A549 (cell line): ENCODE data around the gene IGBP1. TPM values are rescaled to one million over a fixed set of nuclear protein-coding genes. Genes with fewer than 3 reads are reported as not detected.
A peak's percentile ranks its signal among the peaks of the same experiment; 100 is the strongest.

Source experiments
- ATAC-seq, 2 experiments: fragments of 200-7000 bp in 1 of 2; fragments of >200 bp in 1 of 2; cut with Nextera tagmentation in 1 of 2; cut with Tn5 transposase in 1 of 2; 3 replicates each; pipeline versions ENCODE4 v1.8.0 to v1.9.1; 2018 to 2020; ENCODE audit warnings: mild to moderate bottlenecking in 1 of 2, moderate library complexity in 1 of 2
- CTCF ChIA-PET: fragments of 300-600 bp; sonication (Branson Sonifier 250); formaldehyde crosslinking; extraction: SDS; loops from one replicate; lab custom pipeline; 2021; ENCODE audit warnings: antibody characterized with exemption, inconsistent platforms; lab: Yijun Ruan, JAX
- POLR2A ChIA-PET: fragments of 350-600 bp; formaldehyde crosslinking; extraction: SDS; loops from one replicate; lab custom pipeline; 2021; ENCODE audit warnings: antibody characterized with exemption, inconsistent platforms; lab: Yijun Ruan, JAX
- DNase-seq, 2 experiments: peaks; one replicate each; pipeline versions ENCODE4 v3.0.0 to v3.0.0-alpha.2; 2011 to 2016; ENCODE audit warnings: low read depth in 1 of 2, low spot score in 1 of 2
- FAIRE-seq: peaks from 2 replicates; lab custom pipeline; 2011; peaks lifted over from hg19 to GRCh38; lab: Jason Lieb, UNC
- H3K27ac ChIP-seq, 2 experiments: fragments of >200 bp; sonication (Bioruptor Twin); formaldehyde crosslinking; 3 replicates each; pipeline ENCODE4 v1.5.1; 2016 to 2017
- H3K4me1 ChIP-seq: fragments of >200 bp; sonication (Bioruptor Twin); formaldehyde crosslinking; 3 replicates; pipeline ENCODE4 v1.6.1; 2016
- H3K4me2 ChIP-seq: fragments of >200 bp; sonication (Bioruptor Twin); formaldehyde crosslinking; 3 replicates; pipeline ENCODE4 v1.6.1; 2016
- H3K4me3 ChIP-seq: fragments of >200 bp; sonication (Bioruptor Twin); formaldehyde crosslinking; 3 replicates; pipeline ENCODE4 v1.5.1; 2016
- H3K9me3 ChIP-seq: fragments of >200 bp; sonication (Bioruptor Twin); formaldehyde crosslinking; 3 replicates; pipeline ENCODE4 v1.6.1; 2016
- BHLHE40 ChIP-seq: IDR thresholded peaks from 2 replicates; pipeline ENCODE4 v1.6.1; 2012; ENCODE audit warnings: low read depth, low read length, inconsistent platforms
- CEBPB ChIP-seq, 2 experiments: fragments of >200 bp in 1 of 2; sonication (Bioruptor Twin) in 1 of 2; formaldehyde crosslinking in 1 of 2; IDR thresholded peaks; 2 replicates each; pipeline ENCODE4 v1.6.1; 2012 to 2016
- CHD4 ChIP-seq: fragments of 200-600 bp; sonication (generic); IDR thresholded peaks from 2 replicates; pipeline ENCODE4 v1.6.1; 2016; ENCODE audit warnings: antibody characterized with exemption, mild to moderate bottlenecking, borderline replicate concordance
- EP300 ChIP-seq, 2 experiments: fragments of >200 bp; sonication (Bioruptor Twin); formaldehyde crosslinking; IDR thresholded peaks; 2 replicates in 1 of 2; 3 replicates in 1 of 2; pipeline ENCODE4 v1.6.1; 2016 to 2017
- FOSB ChIP-seq: fragments of 250-450 bp; sonication (Bioruptor Pico); IDR thresholded peaks from 2 replicates; pipeline ENCODE4 v1.5.0; 2020; ENCODE audit warnings: mild to moderate bottlenecking, moderate library complexity
- GATA3 ChIP-seq: IDR thresholded peaks from 2 replicates; pipeline ENCODE4 v1.6.1; 2012; ENCODE audit warnings: borderline replicate concordance
- HOXA7 ChIP-seq: fragments of 250-450 bp; sonication (Bioruptor Pico); IDR thresholded peaks from 2 replicates; pipeline ENCODE4 v1.5.0; 2020; ENCODE audit warnings: mild to moderate bottlenecking, moderate library complexity
- JUN ChIP-seq, 2 experiments: fragments of >200 bp; sonication (Bioruptor Twin); formaldehyde crosslinking; IDR thresholded peaks; 2 replicates in 1 of 2; 3 replicates in 1 of 2; pipeline ENCODE4 v1.6.1; 2016 to 2017
- KDM5A ChIP-seq: fragments of 200-600 bp; sonication (generic); IDR thresholded peaks from 2 replicates; pipeline ENCODE4 v1.6.1; 2016; ENCODE audit warnings: antibody characterized with exemption, mild to moderate bottlenecking
- MAFK ChIP-seq: fragments of 450-650 bp; IDR thresholded peaks from 2 replicates; pipeline ENCODE4 v1.6.1; 2014; ENCODE audit not compliant: partially characterized antibody
- MAZ ChIP-seq: fragments of 150-350 bp; IDR thresholded peaks from 2 replicates; pipeline ENCODE4 v1.6.1; 2014; ENCODE audit warnings: antibody characterized with exemption, low read depth, low read length, borderline replicate concordance
- MYC ChIP-seq: IDR thresholded peaks from 2 replicates; pipeline ENCODE4 v1.6.1; 2012; ENCODE audit warnings: mild to moderate bottlenecking, inconsistent platforms, low read length, improper control_type of control experiment, borderline replicate concordance
- NPAS2 ChIP-seq: fragments of 250-450 bp; sonication (Bioruptor Pico); IDR thresholded peaks from 2 replicates; pipeline ENCODE4 v1.8.0; 2022; ENCODE audit warnings: mild to moderate bottlenecking, moderate library complexity, borderline replicate concordance
- PHF8 ChIP-seq: fragments of 200-600 bp; sonication (generic); IDR thresholded peaks from 2 replicates; pipeline ENCODE4 v1.6.1; 2016; ENCODE audit warnings: low read depth, mild to moderate bottlenecking, antibody characterized with exemption, moderate library complexity, borderline replicate concordance
- RAD21 ChIP-seq, 2 experiments: fragments of >200 bp in 1 of 2; sonication (Bioruptor Twin) in 1 of 2; formaldehyde crosslinking in 1 of 2; IDR thresholded peaks in 1 of 2; conservative IDR thresholded peaks in 1 of 2; 2 replicates in 1 of 2; 3 replicates in 1 of 2; pipeline ENCODE4 v1.6.1; 2012 to 2018; ENCODE audit warnings: inconsistent platforms in 1 of 2
- RARB ChIP-seq: fragments of 250-450 bp; sonication (Bioruptor Pico); IDR thresholded peaks from 2 replicates; pipeline ENCODE4 v1.8.0; 2021; ENCODE audit warnings: mild to moderate bottlenecking, moderate library complexity
- RFX5 ChIP-seq: fragments of 450-650 bp; IDR thresholded peaks from 2 replicates; pipeline ENCODE4 v1.7.1; 2014; ENCODE audit warnings: antibody characterized with exemption, mild to moderate bottlenecking, moderate library complexity
- SMC3 ChIP-seq: fragments of >200 bp; sonication (Bioruptor Twin); formaldehyde crosslinking; IDR thresholded peaks from 3 replicates; pipeline ENCODE4 v1.6.1; 2018; ENCODE audit warnings: inconsistent platforms
- TP53 ChIP-seq: fragments of 250-450 bp; sonication (Bioruptor Pico); IDR thresholded peaks from 2 replicates; pipeline ENCODE4 v1.5.0; 2021; ENCODE audit warnings: mild to moderate bottlenecking, moderate library complexity
- ZC3H11A ChIP-seq: fragments of 450-650 bp; IDR thresholded peaks from 2 replicates; pipeline ENCODE4 v1.6.1; 2014; ENCODE audit warnings: antibody characterized with exemption, mild to moderate bottlenecking
- ZFP36 ChIP-seq: fragments of 450-650 bp; IDR thresholded peaks from 2 replicates; pipeline ENCODE4 v1.6.1; 2014; ENCODE audit warnings: borderline replicate concordance; ENCODE audit not compliant: partially characterized antibody
- ZNF302 ChIP-seq: fragments of 250-450 bp; sonication (Bioruptor Pico); IDR thresholded peaks from 2 replicates; pipeline ENCODE4 v1.9.0; 2021; ENCODE audit warnings: inconsistent platforms, mild to moderate bottlenecking, moderate library complexity
- ZSCAN20 ChIP-seq: fragments of 250-450 bp; sonication (Bioruptor Pico); IDR thresholded peaks from 2 replicates; pipeline ENCODE4 v1.8.0; 2022; ENCODE audit warnings: mild to moderate bottlenecking, moderate library complexity
- WGBS: methylation state at CpG from one replicate; pipeline ENCODE4 v1.1.6; 2017; ENCODE audit errors: missing lambda C conversion rate; 5-methylcytosine and 5-hydroxymethylcytosine counted together
- polyA plus RNA-seq, 4 experiments: library from polyadenylated mRNA; depleted of rRNA in 3 of 4; stranded (reverse); fragments of >200 nt; fragmentation: RNase III in 1 of 4; extraction: RNeasy Plus Mini Kit Qiagen cat#74134 plus additional on column Dnase treatment in 1 of 4; gene quantifications; 2 replicates in 3 of 4; 3 replicates in 1 of 4; pipeline ENCODE4 v1.2.3, GENCODE V29; 2011 to 2017
- TF ChIP-seq, protein P1 (sequence below): fragments of >200 bp; sonication (Bioruptor Twin); formaldehyde crosslinking; IDR thresholded peaks from 3 replicates; pipeline ENCODE4 v1.5.1; 2016
- TF ChIP-seq, protein P2 (sequence below): fragments of 450-650 bp; IDR thresholded peaks from 2 replicates; pipeline ENCODE4 v1.6.1; 2014; ENCODE audit warnings: antibody characterized with exemption

The IGBP1 gene
- polyA plus RNA-seq, 2 of the 4 experiments (the other 2 are of a cell fraction), result 54.0 to 106 TPM

DNA sequence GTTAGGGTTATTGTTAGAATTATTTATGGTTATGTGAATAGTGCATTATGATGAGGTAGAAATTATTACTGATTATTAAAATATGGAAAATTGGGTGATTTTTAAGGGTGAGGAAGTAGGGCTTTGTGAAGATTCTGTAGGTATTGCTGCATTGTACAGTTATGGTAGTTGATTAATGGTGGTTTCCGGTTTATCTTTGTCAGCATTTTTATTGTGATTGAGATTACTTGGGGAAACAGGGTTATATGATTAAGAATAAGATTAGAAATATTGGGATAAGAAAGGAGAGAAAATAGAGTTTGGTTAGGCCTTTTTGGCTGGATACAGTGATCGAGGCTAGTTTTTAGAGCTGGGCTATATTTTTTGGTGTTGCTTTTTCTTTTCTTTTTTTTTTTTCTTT, 8.6 kb upstream of the IGBP1 start:
- no peak overlapping the region for H3K4me3 ChIP-seq
- no peak overlapping the region for H3K4me2 ChIP-seq
- 0 out of 3 replicates have a peak, but pooled peaks cover 1% of the 10 kb centered on the region for H3K4me1 ChIP-seq
- TF ChIP-seq ZFP36 (no peak), CEBPB (IDR thresholded peaks at IDR 0.05) (no peak), TP53 (CRISPR knock-in tag) (no peak), MAFK (peak; percentile 40)
- H3K9me3 ChIP-seq, result no peaks in the 10 kb centered on the region
- no peak for ATAC-seq
- H3K27ac ChIP-seq, result no peak overlapping the region
- no peak for DNase-seq
- WGBS, result 54% methylated on average over 2 of the region's 2 CpGs
- CTCF ChIA-PET, result interaction anchor here (0.6 kb wide), 1 partner anchor 9 kb away, joined by 3 read pairs; the partner anchor contains the start of gene IGBP1
- FAIRE-seq, result no peak
- POLR2A ChIA-PET, result no interaction called here

DNA sequence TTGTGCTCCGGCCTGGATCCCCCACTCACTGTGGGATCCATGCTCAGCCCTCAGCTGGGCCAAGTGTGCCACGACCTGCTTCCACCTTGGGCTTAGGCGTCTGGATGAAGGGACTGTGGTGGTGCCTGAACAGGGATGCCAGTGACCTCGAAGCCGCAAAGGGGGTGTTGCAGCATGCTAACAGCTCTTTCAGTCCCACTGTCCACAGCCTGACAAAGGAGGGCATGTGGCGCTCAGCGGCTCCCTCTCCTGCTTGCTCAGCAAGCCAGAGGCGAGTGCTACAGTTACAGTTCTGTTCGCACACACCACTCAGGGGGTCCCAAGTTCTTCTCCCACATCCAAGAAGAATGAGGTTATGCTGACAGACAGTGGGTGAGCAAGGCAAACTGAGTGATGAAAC, 5.2 kb upstream of the IGBP1 start:
- no peak for DNase-seq
- no peak for ATAC-seq
- H3K4me1 ChIP-seq, result peaks cover 8% of the 10 kb centered on the region; the same call in 1 of the 3 replicates
- no peak for TF ChIP-seq RAD21 (conservative IDR thresholded peaks at IDR 0.05 in 1 of 2, IDR thresholded peaks at IDR 0.05 in 1 of 2)
- TF ChIP-seq PHF8, result no peak
- TF ChIP-seq, protein P1, sequence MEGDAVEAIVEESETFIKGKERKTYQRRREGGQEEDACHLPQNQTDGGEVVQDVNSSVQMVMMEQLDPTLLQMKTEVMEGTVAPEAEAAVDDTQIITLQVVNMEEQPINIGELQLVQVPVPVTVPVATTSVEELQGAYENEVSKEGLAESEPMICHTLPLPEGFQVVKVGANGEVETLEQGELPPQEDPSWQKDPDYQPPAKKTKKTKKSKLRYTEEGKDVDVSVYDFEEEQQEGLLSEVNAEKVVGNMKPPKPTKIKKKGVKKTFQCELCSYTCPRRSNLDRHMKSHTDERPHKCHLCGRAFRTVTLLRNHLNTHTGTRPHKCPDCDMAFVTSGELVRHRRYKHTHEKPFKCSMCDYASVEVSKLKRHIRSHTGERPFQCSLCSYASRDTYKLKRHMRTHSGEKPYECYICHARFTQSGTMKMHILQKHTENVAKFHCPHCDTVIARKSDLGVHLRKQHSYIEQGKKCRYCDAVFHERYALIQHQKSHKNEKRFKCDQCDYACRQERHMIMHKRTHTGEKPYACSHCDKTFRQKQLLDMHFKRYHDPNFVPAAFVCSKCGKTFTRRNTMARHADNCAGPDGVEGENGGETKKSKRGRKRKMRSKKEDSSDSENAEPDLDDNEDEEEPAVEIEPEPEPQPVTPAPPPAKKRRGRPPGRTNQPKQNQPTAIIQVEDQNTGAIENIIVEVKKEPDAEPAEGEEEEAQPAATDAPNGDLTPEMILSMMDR, result no peak
- TF ChIP-seq RFX5, result no peak
- no peak for TF ChIP-seq CHD4
- no peak for TF ChIP-seq SMC3
- TF ChIP-seq CEBPB (IDR thresholded peaks at IDR 0.05), result no peak
- TF ChIP-seq ZFP36, result no peak
- no peak for TF ChIP-seq BHLHE40
- no peak for TF ChIP-seq MAZ
- no peak for TF ChIP-seq KDM5A
- TF ChIP-seq MYC, result no peak
- no peak for TF ChIP-seq ZC3H11A
- no peak for TF ChIP-seq RARB (CRISPR knock-in tag)
- no peak for TF ChIP-seq HOXA7
- no peak for TF ChIP-seq GATA3
- TF ChIP-seq, protein P2, sequence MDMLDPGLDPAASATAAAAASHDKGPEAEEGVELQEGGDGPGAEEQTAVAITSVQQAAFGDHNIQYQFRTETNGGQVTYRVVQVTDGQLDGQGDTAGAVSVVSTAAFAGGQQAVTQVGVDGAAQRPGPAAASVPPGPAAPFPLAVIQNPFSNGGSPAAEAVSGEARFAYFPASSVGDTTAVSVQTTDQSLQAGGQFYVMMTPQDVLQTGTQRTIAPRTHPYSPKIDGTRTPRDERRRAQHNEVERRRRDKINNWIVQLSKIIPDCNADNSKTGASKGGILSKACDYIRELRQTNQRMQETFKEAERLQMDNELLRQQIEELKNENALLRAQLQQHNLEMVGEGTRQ, result no peak
- no peak for TF ChIP-seq EP300 (IDR thresholded peaks at IDR 0.05)
- POLR2A ChIA-PET, result no interaction called here
- no peak for FAIRE-seq
- CTCF ChIA-PET, result interaction anchor here (0.6 to 1.8 kb wide), 2 partner anchors 41 to 95 kb away, joined by 3 to 5 read pairs; no protein-coding TSS in a partner anchor
- H3K27ac ChIP-seq, result no peak overlapping the region
- no peak overlapping the region for H3K4me2 ChIP-seq
- no peaks in the 10 kb centered on the region for H3K9me3 ChIP-seq
- no peak overlapping the region for H3K4me3 ChIP-seq
- WGBS, result 71% methylated on average over 8 of the region's 9 CpGs

DNA sequence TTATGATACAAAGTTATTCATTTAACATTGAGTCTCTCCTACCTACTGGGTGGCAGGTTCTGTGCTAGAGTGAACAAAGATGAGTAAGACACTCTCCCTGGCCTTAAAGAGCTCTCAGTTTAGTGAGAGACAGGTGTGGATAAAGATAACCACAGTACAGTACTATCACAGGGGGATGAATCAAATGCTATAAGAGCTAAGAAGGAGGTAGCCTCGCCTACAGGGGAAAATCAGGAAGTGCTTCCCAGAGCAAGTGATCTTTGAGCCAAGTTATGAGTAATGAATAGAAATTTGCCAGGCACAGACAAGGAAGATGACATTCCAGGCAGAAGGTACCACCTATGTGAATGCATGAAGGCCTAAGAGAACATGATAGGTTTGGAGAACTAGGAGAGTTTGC, 3.4 kb upstream of the IGBP1 start:
- FAIRE-seq, result no peak
- no peaks in the 10 kb centered on the region for H3K9me3 ChIP-seq
- 0% methylated on average over 1 of the region's 1 CpG for WGBS
- no peak overlapping the region for H3K4me3 ChIP-seq
- H3K4me1 ChIP-seq, result peaks cover 11% of the 10 kb centered on the region; the same call in 2 of the 3 replicates
- no peak overlapping the region for H3K27ac ChIP-seq
- CTCF ChIA-PET, result interaction anchor here (0.6 to 1.5 kb wide), 5 partner anchors 11 to 637 kb away, joined by 3 to 4 read pairs (median 3); no protein-coding TSS in a partner anchor
- TF ChIP-seq FOSB (CRISPR knock-in tag) (no peak), NPAS2 (CRISPR knock-in tag) (no peak), JUN (IDR thresholded peaks at IDR 0.05) (no peak), TP53 (CRISPR knock-in tag) (no peak), ZNF302 (CRISPR knock-in tag) (no peak), ZSCAN20 (CRISPR knock-in tag) (no peak)
- peak in 1 of 2 experiments; percentile 21 for DNase-seq
- peak overlapping the region; percentile 36; the same call in 1 of the 3 replicates for H3K4me2 ChIP-seq
- POLR2A ChIA-PET, result no interaction called here
- ATAC-seq, result no peak
